ENCODE measurements around the gene SEMA3E.

The SEMA3E gene

DNA sequence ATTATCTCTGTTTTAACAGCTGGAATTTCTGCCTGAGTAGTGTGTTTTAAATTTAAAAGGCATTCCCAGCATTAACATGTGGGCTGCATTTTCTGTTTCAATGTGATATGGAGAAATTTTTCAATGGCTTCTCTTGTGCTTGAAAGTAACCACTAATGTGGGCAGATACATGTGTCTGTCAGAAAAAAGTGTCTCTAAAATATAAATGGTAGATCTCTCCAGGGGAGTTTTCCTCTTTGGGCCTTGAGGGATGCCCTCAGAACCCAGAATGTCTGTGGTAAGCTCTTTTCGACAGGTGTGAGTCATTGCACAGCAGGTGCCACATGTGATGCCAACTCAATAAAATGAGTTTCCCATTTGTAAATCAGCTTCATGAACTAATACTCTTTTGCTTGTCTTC is 221.1 kb downstream of the SEMA3E start:
- no peak for TF ChIP-seq CTCF (IDR thresholded peaks at IDR 0.05)

DNA sequence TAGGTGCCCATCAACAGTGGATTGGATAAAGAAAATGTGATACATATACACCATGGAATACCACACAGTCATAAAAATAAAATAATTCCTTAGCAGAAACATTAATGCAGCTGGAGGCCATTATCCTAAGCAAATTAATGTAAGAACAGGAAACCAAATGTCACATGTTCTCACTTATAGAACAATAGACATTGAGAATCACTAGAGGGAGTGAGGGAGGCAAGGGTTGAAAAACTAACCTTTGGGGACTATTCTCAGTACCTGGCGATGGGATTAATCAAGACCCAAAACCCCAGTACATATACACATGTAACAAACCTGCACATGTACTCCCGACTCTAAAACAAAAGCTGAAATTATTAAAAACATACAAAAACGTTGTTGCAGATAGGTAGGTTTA is 222.6 kb downstream of the SEMA3E start:
- no peak for TF ChIP-seq CTCF (IDR thresholded peaks at IDR 0.05)

DNA sequence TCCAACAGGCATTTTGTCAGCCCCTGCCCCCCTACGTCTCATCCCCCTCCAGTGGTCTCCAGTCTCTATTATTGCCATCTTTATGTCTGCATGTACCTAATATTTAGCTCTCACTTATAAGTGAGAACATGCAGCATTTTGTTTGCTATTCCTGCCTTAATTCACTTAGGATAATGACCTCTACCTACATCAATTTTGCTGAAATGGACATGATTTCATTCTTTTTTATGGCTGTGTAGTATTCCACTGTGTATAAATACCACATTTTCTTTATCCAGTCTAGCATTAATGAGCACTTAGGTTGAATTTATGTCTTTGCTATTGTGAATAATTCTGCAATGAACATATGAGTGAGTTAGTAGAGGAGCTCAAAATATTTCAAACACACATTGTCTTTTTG is 229.9 kb downstream of the SEMA3E start:
- no peak for TF ChIP-seq CTCF (IDR thresholded peaks at IDR 0.05)

- no peak for TF ChIP-seq CTCF (IDR thresholded peaks at IDR 0.05)
These were observed 233.1 kb downstream of the SEMA3E start for GRCh38 chr7:83415840-83416239.

- no peak for TF ChIP-seq CTCF (IDR thresholded peaks at IDR 0.05)
These were observed 234.0 kb downstream of the SEMA3E start for GRCh38 chr7:83414947-83415346.

- no peak for TF ChIP-seq CTCF (IDR thresholded peaks at IDR 0.05)
These were observed 235.1 kb downstream of the SEMA3E start for GRCh38 chr7:83413831-83414230.

- TF ChIP-seq CTCF (IDR thresholded peaks at IDR 0.05), result no peak
These were observed 235.5 kb downstream of the SEMA3E start for GRCh38 chr7:83413424-83413823.

DNA sequence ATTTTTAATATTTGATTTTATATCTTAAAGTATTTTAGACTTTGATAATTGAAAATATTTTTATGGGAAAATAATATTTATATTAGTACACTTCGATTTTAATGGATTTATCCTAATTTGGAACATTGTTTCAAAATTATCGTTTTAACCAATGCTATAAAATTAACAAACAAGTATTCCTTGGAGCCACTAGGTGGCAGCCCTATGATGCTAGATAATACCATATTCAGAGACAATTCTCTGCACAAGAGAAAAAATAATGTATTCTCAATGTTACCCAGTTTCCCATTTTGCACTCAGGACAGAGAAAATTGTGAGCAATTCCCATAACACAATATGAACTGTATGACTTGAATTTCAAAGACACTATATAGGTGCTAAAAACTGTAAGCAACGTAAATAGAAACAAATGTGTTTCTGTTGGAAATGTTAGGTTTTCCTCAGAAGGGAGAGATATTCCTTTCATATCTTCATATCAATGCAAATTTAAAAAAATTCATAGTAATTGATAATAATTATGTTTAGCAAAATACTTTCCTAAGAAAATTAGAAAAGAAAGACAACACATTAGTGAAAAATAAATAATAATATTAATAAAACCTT is 237.8 kb downstream of the SEMA3E start:
- TF ChIP-seq CTCF (IDR thresholded peaks at IDR 0.05), result peak; percentile 69
